Measurements from ENCODE around the gene FBXO36. TPM values are rescaled to one million over a fixed set of nuclear protein-coding genes. Genes with fewer than 3 reads are reported as not detected.
A peak's percentile ranks its signal among the peaks of the same experiment; 100 is the strongest.

FBXO36 gene
- total and polyA plus RNA-seq, 9 donors: 2.2 to 3.2 (median 2.5) TPM

- 80% methylated on average over 1 of the region's 1 CpG for WGBS (ENCODE audit: insufficient coverage)
- no peak for DNase-seq
- H3K27me3 ChIP-seq (ENCODE audit: control insufficient read depth, insufficient read depth, low read length): no peaks in the 10 kb centered on the region
- H3K36me3 ChIP-seq (ENCODE audit: control insufficient read depth, insufficient read depth, low read length): no peaks in the 10 kb centered on the region
- no peak overlapping the region for H3K27ac ChIP-seq (ENCODE audit: low read length)
- H3K4me1 ChIP-seq (ENCODE audit: control insufficient read depth, insufficient read depth, low read length): no peaks in the 10 kb centered on the region
- no peaks in the 10 kb centered on the region for H3K9me3 ChIP-seq (replicated peaks; ENCODE audit: control insufficient read depth, low read depth, low read length)
- H3K4me3 ChIP-seq (ENCODE audit: low read length): no peak overlapping the region
These were observed 119.9 kb downstream of the FBXO36 start for GRCh38 chr2:230042195-230042594.

- Histone ChIP-seq H3K27ac (ENCODE audit: low read length) (no peak overlapping the region), H3K27me3 (ENCODE audit: control insufficient read depth, insufficient read depth, low read length) (no peaks in the 10 kb centered on the region), H3K36me3 (ENCODE audit: control insufficient read depth, insufficient read depth, low read length) (no peaks in the 10 kb centered on the region), H3K4me3 (ENCODE audit: low read length) (no peak overlapping the region), H3K9me3 (replicated peaks; ENCODE audit: control insufficient read depth, low read depth, low read length) (no peaks in the 10 kb centered on the region), H3K4me1 (ENCODE audit: control insufficient read depth, insufficient read depth, low read length) (no peaks in the 10 kb centered on the region)
- 97% methylated on average over 4 of the region's 5 CpGs for WGBS (ENCODE audit: insufficient coverage)
- DNase-seq: no peak
These were observed 120.7 kb downstream of the FBXO36 start for GRCh38 chr2:230043025-230043424.

- Histone ChIP-seq H3K9me3 (replicated peaks; ENCODE audit: control insufficient read depth, low read depth, low read length) (no peaks in the 10 kb centered on the region), H3K27ac (ENCODE audit: low read length) (no peak overlapping the region), H3K4me3 (ENCODE audit: low read length) (no peak overlapping the region), H3K36me3 (ENCODE audit: control insufficient read depth, insufficient read depth, low read length) (no peaks in the 10 kb centered on the region), H3K27me3 (ENCODE audit: control insufficient read depth, insufficient read depth, low read length) (no peaks in the 10 kb centered on the region), H3K4me1 (ENCODE audit: control insufficient read depth, insufficient read depth, low read length) (no peaks in the 10 kb centered on the region)
- no peak for DNase-seq
- WGBS (ENCODE audit: insufficient coverage): 96% methylated on average over 2 of the region's 2 CpGs
These were observed 121.2 kb downstream of the FBXO36 start for GRCh38 chr2:230043461-230043860.

- no peak overlapping the region for H3K4me3 ChIP-seq (ENCODE audit: low read length)
- no peaks in the 10 kb centered on the region for H3K9me3 ChIP-seq (replicated peaks; ENCODE audit: control insufficient read depth, low read depth, low read length)
- no peak for DNase-seq
- H3K4me1 ChIP-seq (ENCODE audit: control insufficient read depth, insufficient read depth, low read length): no peaks in the 10 kb centered on the region
- H3K36me3 ChIP-seq (ENCODE audit: control insufficient read depth, insufficient read depth, low read length): no peaks in the 10 kb centered on the region
- H3K27ac ChIP-seq (ENCODE audit: low read length): no peak overlapping the region
- H3K27me3 ChIP-seq (ENCODE audit: control insufficient read depth, insufficient read depth, low read length): no peaks in the 10 kb centered on the region
- WGBS (ENCODE audit: insufficient coverage): 94% methylated on average over 16 of the region's 16 CpGs
These were observed 124.2 kb downstream of the FBXO36 start for GRCh38 chr2:230046491-230046890.

- WGBS (ENCODE audit: insufficient coverage): 60% methylated on average over 1 of the region's 4 CpGs
- no peaks in the 10 kb centered on the region for H3K36me3 ChIP-seq (ENCODE audit: control insufficient read depth, insufficient read depth, low read length)
- H3K9me3 ChIP-seq (replicated peaks; ENCODE audit: control insufficient read depth, low read depth, low read length): no peaks in the 10 kb centered on the region
- H3K4me3 ChIP-seq (ENCODE audit: low read length): no peak overlapping the region
- no peaks in the 10 kb centered on the region for H3K4me1 ChIP-seq (ENCODE audit: control insufficient read depth, insufficient read depth, low read length)
- no peaks in the 10 kb centered on the region for H3K27me3 ChIP-seq (ENCODE audit: control insufficient read depth, insufficient read depth, low read length)
- no peak for DNase-seq
- H3K27ac ChIP-seq (ENCODE audit: low read length): no peak overlapping the region
These were observed 125.8 kb downstream of the FBXO36 start for GRCh38 chr2:230048010-230048671.

- no CpG with 5 or more reads among the region's 3 CpGs for WGBS (ENCODE audit: insufficient coverage)
- Histone ChIP-seq H3K9me3 (replicated peaks; ENCODE audit: control insufficient read depth, low read depth, low read length) (no peaks in the 10 kb centered on the region), H3K4me3 (ENCODE audit: low read length) (no peak overlapping the region), H3K27me3 (ENCODE audit: control insufficient read depth, insufficient read depth, low read length) (no peaks in the 10 kb centered on the region), H3K27ac (ENCODE audit: low read length) (no peak overlapping the region), H3K4me1 (ENCODE audit: control insufficient read depth, insufficient read depth, low read length) (no peaks in the 10 kb centered on the region), H3K36me3 (ENCODE audit: control insufficient read depth, insufficient read depth, low read length) (no peaks in the 10 kb centered on the region)
- DNase-seq: peak; percentile 20
These were observed 127.8 kb downstream of the FBXO36 start for GRCh38 chr2:230050136-230050535.

GRCh38 chr2:230052299-230052698, 130.0 kb downstream of the FBXO36 start:
- no CpG with 5 or more reads among the region's 2 CpGs for WGBS (ENCODE audit: insufficient coverage)

GRCh38 chr2:230053753-230054478, 131.6 kb downstream of the FBXO36 start:
- Histone ChIP-seq H3K4me3 (ENCODE audit: low read length) (no peak overlapping the region), H3K27me3 (ENCODE audit: control insufficient read depth, insufficient read depth, low read length) (no peaks in the 10 kb centered on the region), H3K9me3 (replicated peaks; ENCODE audit: control insufficient read depth, low read depth, low read length) (no peaks in the 10 kb centered on the region), H3K4me1 (ENCODE audit: control insufficient read depth, insufficient read depth, low read length) (no peaks in the 10 kb centered on the region), H3K36me3 (ENCODE audit: control insufficient read depth, insufficient read depth, low read length) (no peaks in the 10 kb centered on the region), H3K27ac (ENCODE audit: low read length) (no peak overlapping the region)
- WGBS (ENCODE audit: insufficient coverage): 75% methylated on average over 2 of the region's 2 CpGs
- DNase-seq: no peak

More at GRCh38 chr2:230052299-230052698, 130.0 kb downstream of the FBXO36 start:
- H3K36me3 ChIP-seq (ENCODE audit: control insufficient read depth, insufficient read depth, low read length): no peaks in the 10 kb centered on the region
- H3K27ac ChIP-seq (ENCODE audit: low read length): no peak overlapping the region
- DNase-seq: peak; percentile 40
- no peaks in the 10 kb centered on the region for H3K27me3 ChIP-seq (ENCODE audit: control insufficient read depth, insufficient read depth, low read length)
- no peak overlapping the region for H3K4me3 ChIP-seq (ENCODE audit: low read length)
- H3K9me3 ChIP-seq (replicated peaks; ENCODE audit: control insufficient read depth, low read depth, low read length): no peaks in the 10 kb centered on the region
- H3K4me1 ChIP-seq (ENCODE audit: control insufficient read depth, insufficient read depth, low read length): no peaks in the 10 kb centered on the region

- 78% methylated on average over 2 of the region's 3 CpGs for WGBS (ENCODE audit: insufficient coverage)
- no peak for DNase-seq
- Histone ChIP-seq H3K36me3 (ENCODE audit: control insufficient read depth, insufficient read depth, low read length) (no peaks in the 10 kb centered on the region), H3K4me1 (ENCODE audit: control insufficient read depth, insufficient read depth, low read length) (no peaks in the 10 kb centered on the region), H3K27me3 (ENCODE audit: control insufficient read depth, insufficient read depth, low read length) (no peaks in the 10 kb centered on the region), H3K4me3 (ENCODE audit: low read length) (no peak overlapping the region), H3K9me3 (replicated peaks; ENCODE audit: control insufficient read depth, low read depth, low read length) (no peaks in the 10 kb centered on the region), H3K27ac (ENCODE audit: low read length) (no peak overlapping the region)
These were observed 138.5 kb downstream of the FBXO36 start for GRCh38 chr2:230060672-230061293.

All from muscle of leg (tissue), 11 donors.